AML-193 (cell line): ENCODE results near the gene ZNF680.
"Not testable (repeated sequence)": the region's sequence is repeated elsewhere in the genome, so short reads cannot be mapped to it uniquely, and the experiment has no call there.

Experiments used
- DNase-seq, 2 experiments: peaks; one replicate each; lab custom pipeline; 2025; lab: John Stamatoyannopoulos, UW

Gene ZNF680

GRCh38 chr7:64562626-64563278 is at the start of gene ZNF680:
Gene ZNF680 (minus strand): TSS chr7:64563071. CDS start chr7:64562954, 117 bp downstream.
- DNase-seq, result peak; percentile 91 to 95

- no peak for DNase-seq
Observed at GRCh38 chr7:64612452-64612851, 49.6 kb upstream of the ZNF680 start.

DNA sequence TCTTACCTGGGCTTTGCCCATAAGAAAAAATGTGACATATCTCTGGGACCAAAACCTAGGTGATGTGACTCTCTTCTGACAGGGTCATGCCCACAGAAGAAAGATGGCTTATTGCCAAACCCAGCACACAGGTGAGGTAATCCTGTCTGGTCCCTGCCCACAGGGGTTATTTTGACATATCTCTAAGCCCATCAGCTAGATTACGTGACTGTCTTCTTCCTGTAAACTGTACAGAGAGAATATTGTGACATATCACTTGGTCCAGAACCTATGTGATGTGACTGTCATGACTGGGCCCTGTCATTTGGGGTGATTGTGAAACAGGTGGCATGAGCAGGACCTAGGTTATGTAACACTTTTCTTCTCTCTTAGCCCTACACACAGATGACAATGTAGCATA is 48.8 kb upstream of the ZNF680 start:
- peak; percentile 80 to 86 for DNase-seq

GRCh38 chr7:64610997-64611396 is 48.1 kb upstream of the ZNF680 start:
- no peak for DNase-seq

DNA sequence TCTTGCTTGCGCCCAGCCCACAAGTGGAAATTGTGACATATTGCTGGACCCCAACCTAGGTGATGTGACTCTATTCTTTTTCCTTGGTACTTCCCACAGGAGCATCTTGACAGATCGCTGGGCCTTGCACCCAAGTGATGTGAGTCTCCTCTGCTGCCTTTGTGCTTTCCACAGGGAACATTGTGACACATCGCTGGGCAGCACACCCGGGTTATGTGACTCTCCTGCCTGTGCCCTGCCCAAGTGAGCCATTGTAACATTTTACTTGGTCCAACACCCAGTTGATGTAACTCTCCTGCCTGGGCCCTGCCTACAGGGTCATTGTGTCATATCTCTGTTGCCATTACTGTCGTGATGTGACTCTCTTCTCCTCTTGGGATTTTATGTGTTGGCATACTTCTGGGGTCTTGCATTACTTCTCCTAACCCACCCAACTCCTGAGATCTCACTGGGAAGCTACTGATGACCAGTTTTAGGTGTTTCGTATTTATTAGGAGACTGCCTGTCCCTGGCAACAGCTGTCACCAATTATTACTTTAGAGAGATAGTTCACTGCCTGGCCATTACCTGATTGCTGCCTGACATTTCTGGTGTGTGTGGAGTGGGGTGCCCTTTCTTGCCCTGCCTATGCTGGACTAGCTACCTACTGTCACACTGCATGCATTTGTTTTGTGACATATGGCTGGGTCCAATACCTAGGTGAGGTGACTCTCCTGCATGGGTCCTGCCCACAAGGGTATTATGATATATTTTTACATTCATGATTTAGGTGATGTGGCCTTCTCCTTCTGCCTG is 45.4 kb upstream of the ZNF680 start:
- no peak for DNase-seq

GRCh38 chr7:64606385-64606784 is 43.5 kb upstream of the ZNF680 start:
- DNase-seq, result no peak

DNA sequence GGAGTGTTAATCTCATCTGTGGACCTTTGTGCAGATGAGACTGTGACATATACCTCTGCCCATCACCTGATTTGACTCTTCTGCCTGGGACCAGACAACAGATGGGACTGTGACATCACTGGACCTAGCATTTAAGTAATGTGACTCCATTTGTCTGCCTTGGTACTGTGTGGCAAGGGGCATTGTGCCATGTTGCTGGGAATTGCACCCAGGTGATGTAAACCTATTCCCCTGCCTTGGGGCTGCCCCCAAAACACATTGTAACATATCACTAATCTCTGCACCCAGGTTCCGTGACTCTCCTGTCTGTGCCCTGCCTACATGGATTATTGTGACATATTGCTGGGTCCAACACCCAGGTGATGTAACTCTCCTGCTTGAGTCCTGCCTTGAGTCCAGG is 40.4 kb upstream of the ZNF680 start:
- no peak for DNase-seq

GRCh38 chr7:64602518-64602917 is 39.6 kb upstream of the ZNF680 start:
- DNase-seq, result no peak

GRCh38 chr7:64602086-64602485 is 39.2 kb upstream of the ZNF680 start:
- DNase-seq, result no peak

DNA sequence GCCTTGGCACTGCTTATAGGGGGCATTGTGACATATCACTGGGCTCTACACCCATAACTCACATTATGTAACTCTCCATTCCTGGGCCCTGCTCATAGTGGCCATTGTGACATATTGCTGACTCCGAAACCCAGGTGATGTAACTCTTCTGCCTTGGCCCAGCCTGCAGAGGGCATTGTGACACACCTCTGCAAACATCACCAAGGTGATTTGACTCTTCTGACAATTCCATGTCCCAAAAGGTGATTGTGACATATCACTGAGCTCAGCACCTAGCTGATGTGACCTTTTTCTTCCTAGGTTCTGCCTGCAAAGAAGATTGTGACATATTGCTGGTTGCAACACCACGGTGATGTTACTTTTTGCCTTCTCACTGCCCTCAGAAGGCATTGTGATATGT is 36.5 kb upstream of the ZNF680 start:
- DNase-seq, result peak; percentile 52 to 60

- no peak for DNase-seq
Observed at GRCh38 chr7:64590971-64591370, 28.1 kb upstream of the ZNF680 start.

GRCh38 chr7:64581926-64582894 is 19.3 kb upstream of the ZNF680 start:
- DNase-seq, result no peak

DNA sequence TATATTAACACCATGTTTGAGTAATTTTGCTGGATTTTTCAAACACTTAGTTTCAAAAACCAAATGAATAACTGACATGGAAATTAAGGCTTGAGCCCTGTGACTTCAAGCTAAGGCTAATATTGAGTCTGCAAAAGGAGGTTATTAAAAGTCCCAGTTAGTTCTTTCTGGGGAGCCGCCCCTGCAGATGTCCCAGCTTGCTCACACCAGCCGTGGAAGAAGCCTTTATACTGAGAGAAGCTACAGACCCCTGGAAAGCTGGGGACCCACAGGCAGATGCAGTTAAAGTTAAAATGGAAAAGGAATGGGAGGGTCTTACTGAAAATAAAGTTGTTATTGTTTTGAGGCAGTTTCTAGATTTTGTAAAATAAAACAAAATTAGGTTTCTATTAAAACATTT is 18.5 kb upstream of the ZNF680 start:
- DNase-seq, result no peak

- DNase-seq, result no peak
Observed at GRCh38 chr7:64574540-64575099, 11.7 kb upstream of the ZNF680 start.

DNA sequence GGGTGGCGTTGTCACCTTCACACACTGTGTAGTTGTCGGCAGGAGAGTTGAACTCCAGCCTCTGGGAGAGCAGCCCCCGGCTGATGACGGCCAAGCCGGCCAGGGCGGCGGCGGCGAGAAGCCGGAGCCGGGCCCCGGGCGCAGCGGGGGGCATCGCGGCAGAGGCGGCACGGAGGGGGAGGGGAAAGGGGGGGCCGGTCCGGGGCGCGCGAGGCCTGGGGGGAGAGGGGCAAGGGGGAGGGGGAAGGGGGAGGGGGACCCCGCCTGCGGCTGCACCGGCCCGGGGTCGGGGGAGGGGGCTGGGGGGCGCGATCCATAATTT is 7.4 kb upstream of the ZNF680 start:
- not testable (repeated sequence) for DNase-seq

GRCh38 chr7:64569372-64570283 is 6.8 kb upstream of the ZNF680 start:
- not testable (repeated sequence) for DNase-seq

GRCh38 chr7:64562256-64562625 is 630 bp downstream of the ZNF680 start:
- peak in 1 of 2 experiments; percentile 33 for DNase-seq

DNA sequence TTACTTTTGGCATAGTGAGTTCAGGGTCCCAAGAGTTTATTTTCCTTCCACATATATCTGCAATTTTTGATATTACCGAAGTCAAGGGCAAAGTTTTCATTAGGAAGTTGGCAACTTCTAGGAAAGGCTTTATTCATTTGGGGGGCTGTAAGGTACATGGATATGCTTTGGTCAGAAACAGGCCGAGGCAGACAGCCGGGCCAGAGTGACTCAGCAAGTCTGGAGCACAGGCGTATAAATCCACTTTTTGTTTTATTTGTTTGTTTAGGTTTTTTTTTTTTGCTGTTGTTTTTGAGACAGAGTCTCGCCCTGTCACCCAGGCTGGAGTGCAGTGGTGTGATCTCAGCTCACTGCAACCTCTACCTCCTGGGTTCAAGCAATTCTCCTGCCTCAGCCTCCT is 3.7 kb downstream of the ZNF680 start:
- DNase-seq, result no peak

GRCh38 chr7:64558781-64559180 is 4.1 kb downstream of the ZNF680 start:
- DNase-seq, result no peak

- DNase-seq, result no peak
Observed at GRCh38 chr7:64558323-64558705, 4.6 kb downstream of the ZNF680 start.
